ENCODE measurements around the gene TEAD1.

- TF ChIP-seq, protein P1, sequence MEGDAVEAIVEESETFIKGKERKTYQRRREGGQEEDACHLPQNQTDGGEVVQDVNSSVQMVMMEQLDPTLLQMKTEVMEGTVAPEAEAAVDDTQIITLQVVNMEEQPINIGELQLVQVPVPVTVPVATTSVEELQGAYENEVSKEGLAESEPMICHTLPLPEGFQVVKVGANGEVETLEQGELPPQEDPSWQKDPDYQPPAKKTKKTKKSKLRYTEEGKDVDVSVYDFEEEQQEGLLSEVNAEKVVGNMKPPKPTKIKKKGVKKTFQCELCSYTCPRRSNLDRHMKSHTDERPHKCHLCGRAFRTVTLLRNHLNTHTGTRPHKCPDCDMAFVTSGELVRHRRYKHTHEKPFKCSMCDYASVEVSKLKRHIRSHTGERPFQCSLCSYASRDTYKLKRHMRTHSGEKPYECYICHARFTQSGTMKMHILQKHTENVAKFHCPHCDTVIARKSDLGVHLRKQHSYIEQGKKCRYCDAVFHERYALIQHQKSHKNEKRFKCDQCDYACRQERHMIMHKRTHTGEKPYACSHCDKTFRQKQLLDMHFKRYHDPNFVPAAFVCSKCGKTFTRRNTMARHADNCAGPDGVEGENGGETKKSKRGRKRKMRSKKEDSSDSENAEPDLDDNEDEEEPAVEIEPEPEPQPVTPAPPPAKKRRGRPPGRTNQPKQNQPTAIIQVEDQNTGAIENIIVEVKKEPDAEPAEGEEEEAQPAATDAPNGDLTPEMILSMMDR (IDR thresholded peaks at IDR 0.05; ENCODE audit: low read depth, low read length, missing input control): no peak
- no peak for TF ChIP-seq MAX (IDR thresholded peaks at IDR 0.05)
- no peak for TF ChIP-seq TAF1 (conservative IDR thresholded peaks at IDR 0.05)
- no peak for TF ChIP-seq JUND (IDR thresholded peaks at IDR 0.05)
- TF ChIP-seq, protein P2, sequence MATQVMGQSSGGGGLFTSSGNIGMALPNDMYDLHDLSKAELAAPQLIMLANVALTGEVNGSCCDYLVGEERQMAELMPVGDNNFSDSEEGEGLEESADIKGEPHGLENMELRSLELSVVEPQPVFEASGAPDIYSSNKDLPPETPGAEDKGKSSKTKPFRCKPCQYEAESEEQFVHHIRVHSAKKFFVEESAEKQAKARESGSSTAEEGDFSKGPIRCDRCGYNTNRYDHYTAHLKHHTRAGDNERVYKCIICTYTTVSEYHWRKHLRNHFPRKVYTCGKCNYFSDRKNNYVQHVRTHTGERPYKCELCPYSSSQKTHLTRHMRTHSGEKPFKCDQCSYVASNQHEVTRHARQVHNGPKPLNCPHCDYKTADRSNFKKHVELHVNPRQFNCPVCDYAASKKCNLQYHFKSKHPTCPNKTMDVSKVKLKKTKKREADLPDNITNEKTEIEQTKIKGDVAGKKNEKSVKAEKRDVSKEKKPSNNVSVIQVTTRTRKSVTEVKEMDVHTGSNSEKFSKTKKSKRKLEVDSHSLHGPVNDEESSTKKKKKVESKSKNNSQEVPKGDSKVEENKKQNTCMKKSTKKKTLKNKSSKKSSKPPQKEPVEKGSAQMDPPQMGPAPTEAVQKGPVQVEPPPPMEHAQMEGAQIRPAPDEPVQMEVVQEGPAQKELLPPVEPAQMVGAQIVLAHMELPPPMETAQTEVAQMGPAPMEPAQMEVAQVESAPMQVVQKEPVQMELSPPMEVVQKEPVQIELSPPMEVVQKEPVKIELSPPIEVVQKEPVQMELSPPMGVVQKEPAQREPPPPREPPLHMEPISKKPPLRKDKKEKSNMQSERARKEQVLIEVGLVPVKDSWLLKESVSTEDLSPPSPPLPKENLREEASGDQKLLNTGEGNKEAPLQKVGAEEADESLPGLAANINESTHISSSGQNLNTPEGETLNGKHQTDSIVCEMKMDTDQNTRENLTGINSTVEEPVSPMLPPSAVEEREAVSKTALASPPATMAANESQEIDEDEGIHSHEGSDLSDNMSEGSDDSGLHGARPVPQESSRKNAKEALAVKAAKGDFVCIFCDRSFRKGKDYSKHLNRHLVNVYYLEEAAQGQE (IDR thresholded peaks at IDR 0.05): no peak
- TF ChIP-seq RAD21 (IDR thresholded peaks at IDR 0.05): no peak
- TF ChIP-seq YY1 (IDR thresholded peaks at IDR 0.05): no peak
- TF ChIP-seq SP1 (IDR thresholded peaks at IDR 0.05): no peak
- TF ChIP-seq GABPA (IDR thresholded peaks at IDR 0.05 in 1 of 2, conservative IDR thresholded peaks at IDR 0.05 in 1 of 2): no peak
These were observed 256.6 kb downstream of the TEAD1 start for GRCh38 chr11:12930850-12931249.

All from liver (tissue), 3 donors.